Muscle layer of duodenum (tissue), 2 donors: ENCODE data around the gene ATP2C1.

Experiments used
- H3K27ac ChIP-seq: one replicate; pipeline ENCODE4 v1.7.0; 2013; ENCODE audit warnings: mild to moderate bottlenecking, low read length
- H3K27me3 ChIP-seq: one replicate; pipeline ENCODE4 v1.7.0; 2013; ENCODE audit warnings: low read depth, mild to moderate bottlenecking, control low read depth, low read length
- H3K36me3 ChIP-seq, 2 donors: one replicate each; pipeline ENCODE4 v1.7.0; 2013; ENCODE audit warnings: low read length in 2 of 2, control low read depth in 1 of 2, mild to moderate bottlenecking in 1 of 2; ENCODE audit not compliant: insufficient read depth in 2 of 2, control insufficient read depth in 1 of 2
- H3K4me1 ChIP-seq, 2 donors: one replicate each; pipeline ENCODE4 v1.7.0; 2013; ENCODE audit warnings: low read length in 2 of 2, mild to moderate bottlenecking in 2 of 2, control low read depth in 1 of 2, moderate library complexity in 1 of 2; ENCODE audit not compliant: insufficient read depth in 2 of 2, control insufficient read depth in 1 of 2
- H3K4me3 ChIP-seq, 2 donors: one replicate each; pipeline ENCODE4 v1.7.0; 2013; ENCODE audit warnings: low read length in 2 of 2, low read depth in 1 of 2, mild to moderate bottlenecking in 1 of 2
- H3K9me3 ChIP-seq, 2 donors: one replicate each; pipeline ENCODE4 v1.7.0; 2013; ENCODE audit warnings: low read length in 2 of 2, control low read depth in 1 of 2, mild to moderate bottlenecking in 1 of 2; ENCODE audit not compliant: control insufficient read depth in 1 of 2
- donor health status: healthy.

Gene ATP2C1

GRCh38 chr3:130948929-130949328 is 55.0 kb downstream of the ATP2C1 start:
- no peak overlapping the region for H3K27ac ChIP-seq
- H3K27me3 ChIP-seq, result no peaks in the 10 kb centered on the region
- H3K4me3 ChIP-seq, result no peak overlapping the region
- no peaks in the 10 kb centered on the region for H3K4me1 ChIP-seq
- H3K9me3 ChIP-seq, result no peaks in the 10 kb centered on the region
- H3K36me3 ChIP-seq, result peaks cover 10 to 54% of the 10 kb centered on the region in 2 donors

- Histone ChIP-seq H3K9me3 (no peaks in the 10 kb centered on the region), H3K4me1 (no peaks in the 10 kb centered on the region), H3K36me3 (peaks cover 8 to 56% of the 10 kb centered on the region in 2 donors), H3K4me3 (no peak overlapping the region), H3K27ac (no peak overlapping the region), H3K27me3 (no peaks in the 10 kb centered on the region)
These were observed 56.2 kb downstream of the ATP2C1 start for GRCh38 chr3:130950124-130950523.

- no peak overlapping the region for H3K4me3 ChIP-seq
- H3K27me3 ChIP-seq, result no peaks in the 10 kb centered on the region
- no peak overlapping the region for H3K27ac ChIP-seq
- H3K4me1 ChIP-seq, result no peaks in the 10 kb centered on the region
- no peaks in the 10 kb centered on the region for H3K9me3 ChIP-seq
- peaks cover 8 to 62% of the 10 kb centered on the region in 2 donors for H3K36me3 ChIP-seq
These were observed 56.8 kb downstream of the ATP2C1 start for GRCh38 chr3:130950641-130951040.

- H3K4me1 ChIP-seq, result no peaks in the 10 kb centered on the region
- H3K9me3 ChIP-seq, result no peaks in the 10 kb centered on the region
- no peak overlapping the region for H3K27ac ChIP-seq
- H3K4me3 ChIP-seq, result no peak overlapping the region
- H3K36me3 ChIP-seq, result peaks cover 8 to 45% of the 10 kb centered on the region in 2 donors
- no peaks in the 10 kb centered on the region for H3K27me3 ChIP-seq
These were observed 61.6 kb downstream of the ATP2C1 start for GRCh38 chr3:130955481-130955880.

- Histone ChIP-seq H3K9me3 (no peaks in the 10 kb centered on the region), H3K4me3 (no peak overlapping the region), H3K4me1 (no peaks in the 10 kb centered on the region), H3K36me3 (peaks cover 12 to 51% of the 10 kb centered on the region in 2 donors), H3K27me3 (no peaks in the 10 kb centered on the region), H3K27ac (no peak overlapping the region)
These were observed 62.4 kb downstream of the ATP2C1 start for GRCh38 chr3:130956281-130956680.

- no peaks in the 10 kb centered on the region for H3K27me3 ChIP-seq
- no peaks in the 10 kb centered on the region for H3K4me1 ChIP-seq
- H3K36me3 ChIP-seq, result peaks cover 12 to 53% of the 10 kb centered on the region in 2 donors
- H3K9me3 ChIP-seq, result no peaks in the 10 kb centered on the region
- H3K27ac ChIP-seq, result no peak overlapping the region
- H3K4me3 ChIP-seq, result no peak overlapping the region
These were observed 62.8 kb downstream of the ATP2C1 start for GRCh38 chr3:130956721-130957120.

- Histone ChIP-seq H3K4me1 (no peaks in the 10 kb centered on the region), H3K9me3 (no peaks in the 10 kb centered on the region), H3K36me3 (peaks cover 18 to 53% of the 10 kb centered on the region in 2 donors), H3K27me3 (no peaks in the 10 kb centered on the region), H3K27ac (no peak overlapping the region), H3K4me3 (no peak overlapping the region)
These were observed 66.4 kb downstream of the ATP2C1 start for GRCh38 chr3:130960139-130960795.

GRCh38 chr3:130961458-130961857 is 67.6 kb downstream of the ATP2C1 start:
- no peak overlapping the region for H3K4me3 ChIP-seq
- peaks cover 21 to 54% of the 10 kb centered on the region in 2 donors for H3K36me3 ChIP-seq
- no peaks in the 10 kb centered on the region for H3K4me1 ChIP-seq
- no peak overlapping the region for H3K27ac ChIP-seq
- H3K9me3 ChIP-seq, result no peaks in the 10 kb centered on the region
- H3K27me3 ChIP-seq, result no peaks in the 10 kb centered on the region

GRCh38 chr3:130963444-130963843 is 69.6 kb downstream of the ATP2C1 start:
- Histone ChIP-seq H3K4me3 (no peak overlapping the region), H3K27ac (no peak overlapping the region), H3K27me3 (no peaks in the 10 kb centered on the region), H3K4me1 (no peaks in the 10 kb centered on the region), H3K9me3 (no peaks in the 10 kb centered on the region), H3K36me3 (peaks cover 30 to 53% of the 10 kb centered on the region in 2 donors)

GRCh38 chr3:130963878-130964277 is 70.0 kb downstream of the ATP2C1 start:
- H3K27me3 ChIP-seq, result no peaks in the 10 kb centered on the region
- no peak overlapping the region for H3K27ac ChIP-seq
- H3K36me3 ChIP-seq, result peaks cover 30 to 53% of the 10 kb centered on the region in 2 donors
- H3K4me1 ChIP-seq, result no peaks in the 10 kb centered on the region
- no peak overlapping the region for H3K4me3 ChIP-seq
- H3K9me3 ChIP-seq, result no peaks in the 10 kb centered on the region

GRCh38 chr3:130967281-130967680 is 73.4 kb downstream of the ATP2C1 start:
- H3K36me3 ChIP-seq, result peaks cover 17 to 43% of the 10 kb centered on the region in 2 donors
- H3K4me3 ChIP-seq, result no peak overlapping the region
- H3K27ac ChIP-seq, result no peak overlapping the region
- no peaks in the 10 kb centered on the region for H3K27me3 ChIP-seq
- no peaks in the 10 kb centered on the region for H3K9me3 ChIP-seq
- H3K4me1 ChIP-seq, result no peaks in the 10 kb centered on the region

- Histone ChIP-seq H3K4me1 (no peaks in the 10 kb centered on the region), H3K36me3 (peaks cover 17 to 43% of the 10 kb centered on the region in 2 donors), H3K27me3 (no peaks in the 10 kb centered on the region), H3K4me3 (no peak overlapping the region), H3K27ac (no peak overlapping the region), H3K9me3 (no peaks in the 10 kb centered on the region)
These were observed 74.3 kb downstream of the ATP2C1 start for GRCh38 chr3:130968221-130968620.
